ENCODE measurements around the gene SPACA5.
"Not testable (repeated sequence)": the region's sequence is repeated elsewhere in the genome, so short reads cannot be mapped to it uniquely, and the experiment has no call there.

Gene SPACA5

GRCh38 chrX:48006688-48007087 is at the start of gene SPACA5:
TSS of gene SPACA5 (plus strand) at chrX:48006988. CDS start at chrX:48007803, 815 bp downstream.
- not testable (repeated sequence) for DNase-seq

GRCh38 chrX:47958206-47958605 is 48.6 kb upstream of the SPACA5 start:
- not testable (repeated sequence) for DNase-seq

- DNase-seq, result no peak
These were observed 47.9 kb upstream of the SPACA5 start for GRCh38 chrX:47958761-47959342.

GRCh38 chrX:47960406-47960805 is 46.4 kb upstream of the SPACA5 start:
- DNase-seq, result no peak

- not testable (repeated sequence) for DNase-seq
These were observed 45.0 kb upstream of the SPACA5 start for GRCh38 chrX:47961830-47962229.

- DNase-seq, result not testable (repeated sequence)
These were observed 41.3 kb upstream of the SPACA5 start for GRCh38 chrX:47965526-47965925.

GRCh38 chrX:47973235-47973634 is 33.6 kb upstream of the SPACA5 start:
- DNase-seq, result no peak

GRCh38 chrX:47976254-47977151 is 30.3 kb upstream of the SPACA5 start:
- no peak for DNase-seq

- no peak for DNase-seq
These were observed 15.3 kb upstream of the SPACA5 start for GRCh38 chrX:47991263-47992094.

- no peak for DNase-seq
These were observed 14.8 kb upstream of the SPACA5 start for GRCh38 chrX:47992095-47992380.

GRCh38 chrX:47992669-47993068 is 14.1 kb upstream of the SPACA5 start:
- no peak for DNase-seq

GRCh38 chrX:48001260-48001659 is 5.5 kb upstream of the SPACA5 start:
- no peak for DNase-seq

GRCh38 chrX:48002319-48002718 is 4.5 kb upstream of the SPACA5 start:
- DNase-seq, result no peak

- no peak for DNase-seq
These were observed 3.9 kb upstream of the SPACA5 start for GRCh38 chrX:48002929-48003328.

GRCh38 chrX:48003367-48003757 is 3.4 kb upstream of the SPACA5 start:
- no peak for DNase-seq

GRCh38 chrX:48003758-48004457 is 2.9 kb upstream of the SPACA5 start, which contains the start of gene ZNF182:
TSS of gene ZNF182 (minus strand) at chrX:48003989. CDS start at chrX:48002609, 1,380 bp downstream.
- peak; percentile 79 for DNase-seq

GRCh38 chrX:48009445-48009960 is 2.7 kb downstream of the SPACA5 start:
- not testable (repeated sequence) for DNase-seq

GRCh38 chrX:48016583-48017310 is 10.0 kb downstream of the SPACA5 start:
- not testable (repeated sequence) for DNase-seq

GRCh38 chrX:48019892-48020291 is 13.1 kb downstream of the SPACA5 start:
- DNase-seq, result not testable (repeated sequence)

GRCh38 chrX:48020472-48020871 is 13.7 kb downstream of the SPACA5 start:
- DNase-seq, result not testable (repeated sequence)

GRCh38 chrX:48021026-48021900 is 14.5 kb downstream of the SPACA5 start:
- peak; percentile 51 for DNase-seq
